Stimulated activated CD4-positive, alpha-beta T cell treated with anti-CD3 and anti-CD28 coated beads, Interleukin-1b, Interleukin-23, amount 100 ng/mL, for 24 hours (primary cell): ENCODE results near the gene C12orf75.
"Not testable (repeated sequence)": the region's sequence is repeated elsewhere in the genome, so short reads cannot be mapped to it uniquely, and the experiment has no call there.

Experiments used
- DNase-seq, 4 experiments: peaks; one replicate each; pipeline ENCODE4 v3.0.0-alpha.2; 2020; ENCODE audit warnings: low read depth in 4 of 4, low spot score in 1 of 4

Gene C12orf75

GRCh38 chr12:105309384-105309783 lies 21.1 kb upstream of the C12orf75 start:
- DNase-seq, result not testable (repeated sequence)

- DNase-seq, result not testable (repeated sequence)
Observed at GRCh38 chr12:105310476-105311085, 19.9 kb upstream of the C12orf75 start.

GRCh38 chr12:105311936-105312335 lies 18.6 kb upstream of the C12orf75 start:
- DNase-seq, result not testable (repeated sequence)

- DNase-seq, result not testable (repeated sequence)
Observed at GRCh38 chr12:105313755-105314154, 16.7 kb upstream of the C12orf75 start.

- no peak for DNase-seq
Observed at GRCh38 chr12:105315130-105315529, 15.4 kb upstream of the C12orf75 start.

GRCh38 chr12:105315726-105316125 lies 14.8 kb upstream of the C12orf75 start:
- no peak for DNase-seq

- DNase-seq, result no peak
Observed at GRCh38 chr12:105316931-105317852, 13.3 kb upstream of the C12orf75 start.

GRCh38 chr12:105317942-105318621 lies 12.4 kb upstream of the C12orf75 start:
- DNase-seq, result no peak

GRCh38 chr12:105318651-105319483 lies 11.6 kb upstream of the C12orf75 start:
- no peak for DNase-seq

GRCh38 chr12:105319691-105320209 lies 10.7 kb upstream of the C12orf75 start:
- no peak for DNase-seq

GRCh38 chr12:105321125-105321524 lies 9.4 kb upstream of the C12orf75 start:
- no peak for DNase-seq

- DNase-seq, result no peak
Observed at GRCh38 chr12:105322070-105322469, 8.4 kb upstream of the C12orf75 start.

GRCh38 chr12:105324704-105325103 lies 5.8 kb upstream of the C12orf75 start:
- no peak for DNase-seq

GRCh38 chr12:105325117-105325516 lies 5.4 kb upstream of the C12orf75 start:
- DNase-seq, result no peak

GRCh38 chr12:105329926-105330282 lies 587 bp upstream of the C12orf75 start:
- DNase-seq, result no peak

GRCh38 chr12:105330931-105331804 lies 677 bp downstream of the C12orf75 start:
- no peak for DNase-seq

- no peak for DNase-seq
Observed at GRCh38 chr12:105331805-105332251, 1.3 kb downstream of the C12orf75 start.

- not testable (repeated sequence) for DNase-seq
Observed at GRCh38 chr12:105332286-105332685, 1.8 kb downstream of the C12orf75 start.

GRCh38 chr12:105332925-105333324 lies 2.4 kb downstream of the C12orf75 start:
- no peak for DNase-seq

- no peak for DNase-seq
Observed at GRCh38 chr12:105334001-105334400, 3.5 kb downstream of the C12orf75 start.
